HUES48 (cell line): ENCODE measurements around the gene TMEM178B.
A peak's percentile ranks its signal among the peaks of the same experiment; 100 is the strongest.

Source experiments
- H3K27ac ChIP-seq: one replicate; pipeline ENCODE4 v1.7.0; 2013; ENCODE audit warnings: low read depth, low read length, inconsistent platforms
- H3K27me3 ChIP-seq: 2 replicates; pipeline ENCODE4 v1.6.1; 2013; ENCODE audit warnings: mild to moderate bottlenecking, low read length; ENCODE audit not compliant: control insufficient read depth, insufficient read depth
- H3K36me3 ChIP-seq: 2 replicates; pipeline ENCODE4 v1.6.1; 2013; ENCODE audit warnings: low read length; ENCODE audit not compliant: control insufficient read depth, insufficient read depth
- H3K4me1 ChIP-seq: 2 replicates; pipeline ENCODE4 v1.6.1; 2013; ENCODE audit warnings: mild to moderate bottlenecking, low read length; ENCODE audit not compliant: control insufficient read depth, insufficient read depth
- H3K4me3 ChIP-seq: 2 replicates; pipeline ENCODE4 v1.5.1; 2013; ENCODE audit warnings: mild to moderate bottlenecking, low read depth, low read length
- H3K9ac ChIP-seq: 2 replicates; pipeline ENCODE4 v1.6.1; 2013; ENCODE audit warnings: mild to moderate bottlenecking, low read depth, low read length, moderate library complexity
- H3K9me3 ChIP-seq: 2 replicates; pipeline ENCODE4 v1.6.1; 2013; ENCODE audit warnings: low read length; ENCODE audit not compliant: control insufficient read depth, insufficient read depth

The TMEM178B gene

DNA sequence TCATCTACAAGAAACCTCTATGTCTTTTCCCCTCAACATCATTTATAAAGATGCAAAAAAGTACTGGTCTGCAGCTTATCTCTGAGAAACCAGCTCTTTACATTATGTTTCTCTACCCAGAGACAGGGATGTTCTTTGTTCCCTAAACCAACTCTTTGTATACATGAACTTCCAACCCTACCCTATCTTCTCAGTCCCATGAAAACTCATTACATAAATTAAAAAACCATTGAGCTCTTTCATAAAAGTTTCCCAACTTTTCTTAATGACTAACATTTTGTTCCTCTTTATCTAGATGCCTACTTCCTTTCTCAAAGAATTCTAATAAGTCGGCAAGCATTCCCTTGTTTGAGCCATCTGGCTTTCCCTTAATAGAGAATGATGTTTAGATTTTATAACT lies 284.5 kb downstream of the TMEM178B start:
- H3K9me3 ChIP-seq = no peaks in the 10 kb centered on the region

DNA sequence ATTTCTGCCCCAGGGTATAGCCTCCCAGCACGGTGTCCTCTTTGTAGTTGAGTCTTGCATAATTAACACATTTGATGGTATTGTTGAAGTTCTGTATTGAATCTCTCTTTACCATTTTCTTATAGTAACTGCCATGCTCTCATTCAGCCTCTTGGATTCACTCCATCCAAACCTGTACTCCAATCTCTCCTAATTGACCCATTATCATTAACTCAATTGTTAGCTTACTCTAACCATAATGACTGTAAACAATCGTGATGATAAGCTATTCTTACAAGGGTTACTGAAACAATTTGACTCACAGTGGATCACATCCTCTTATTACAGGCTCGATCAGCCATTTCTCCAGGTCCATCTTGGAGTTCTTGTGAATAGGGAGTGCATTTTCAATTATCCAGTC lies 285.4 kb downstream of the TMEM178B start:
- H3K9me3 ChIP-seq = no peaks in the 10 kb centered on the region
- H3K27ac ChIP-seq = no peak overlapping the region
- H3K36me3 ChIP-seq = no peaks in the 10 kb centered on the region
- no peak overlapping the region for H3K9ac ChIP-seq
- no peak overlapping the region for H3K4me3 ChIP-seq
- peaks cover 22% of the 10 kb centered on the region for H3K4me1 ChIP-seq
- H3K27me3 ChIP-seq = no peaks in the 10 kb centered on the region

More for the DNA sequence above, 284.5 kb downstream of the TMEM178B start:
- Histone ChIP-seq H3K36me3 (no peaks in the 10 kb centered on the region), H3K27me3 (no peaks in the 10 kb centered on the region), H3K4me1 (peaks cover 20% of the 10 kb centered on the region), H3K9ac (no peak overlapping the region), H3K4me3 (no peak overlapping the region), H3K27ac (no peak overlapping the region)

DNA sequence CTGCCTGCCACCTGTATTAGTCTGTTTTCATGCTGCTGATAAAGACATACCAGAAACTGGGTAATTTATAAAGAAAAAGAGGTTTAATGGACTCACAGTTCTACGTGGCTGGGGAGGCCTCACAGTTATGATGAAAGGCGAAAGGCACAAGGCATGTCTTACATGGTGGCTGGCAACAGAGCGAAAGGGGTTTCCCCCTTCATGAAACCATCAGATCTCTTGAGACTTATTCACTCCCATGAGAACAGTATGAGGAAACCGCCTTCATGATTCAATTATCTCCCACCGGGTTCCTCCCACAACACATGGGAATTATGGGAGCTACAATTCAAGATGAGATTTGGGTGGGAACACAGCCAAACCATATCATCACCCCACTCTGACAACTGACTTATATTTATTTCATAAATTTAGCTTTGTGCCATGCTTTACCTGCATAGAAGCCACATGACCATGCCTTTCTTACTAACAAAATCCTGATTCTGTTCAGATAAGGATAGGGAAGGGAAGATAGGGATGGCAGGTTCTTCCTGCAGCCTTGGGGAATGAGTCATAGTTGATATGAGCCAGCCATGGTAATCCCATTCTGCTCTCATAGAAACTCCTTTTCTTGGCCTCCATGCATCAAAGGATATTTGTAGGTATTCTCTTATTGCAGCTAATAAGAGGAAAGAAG lies 286.0 kb downstream of the TMEM178B start:
- Histone ChIP-seq H3K4me1 (peaks cover 16% of the 10 kb centered on the region), H3K4me3 (no peak overlapping the region), H3K9ac (no peak overlapping the region), H3K9me3 (no peaks in the 10 kb centered on the region), H3K27me3 (no peaks in the 10 kb centered on the region), H3K27ac (no peak overlapping the region), H3K36me3 (no peaks in the 10 kb centered on the region)

DNA sequence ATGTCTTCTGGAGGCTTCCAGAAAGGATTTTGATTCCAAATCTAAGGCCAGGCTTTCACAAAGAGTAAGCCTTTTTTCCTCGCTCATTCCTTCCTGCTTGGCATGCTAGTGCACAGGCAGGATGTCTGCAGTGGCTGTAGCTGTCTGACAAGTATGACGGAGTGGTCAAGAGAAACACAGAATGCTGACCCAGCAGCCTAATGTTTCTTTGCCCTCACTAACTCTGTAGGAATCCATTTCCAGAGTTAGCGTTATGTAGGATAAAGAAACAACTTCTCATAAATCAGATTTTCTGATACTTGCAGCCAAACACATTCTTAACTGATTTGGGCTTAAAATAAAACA lies 286.5 kb downstream of the TMEM178B start:
- Histone ChIP-seq H3K27me3 (no peaks in the 10 kb centered on the region), H3K27ac (no peak overlapping the region), H3K9me3 (no peaks in the 10 kb centered on the region), H3K9ac (no peak overlapping the region), H3K36me3 (no peaks in the 10 kb centered on the region), H3K4me1 (peaks cover 12% of the 10 kb centered on the region), H3K4me3 (no peak overlapping the region)

DNA sequence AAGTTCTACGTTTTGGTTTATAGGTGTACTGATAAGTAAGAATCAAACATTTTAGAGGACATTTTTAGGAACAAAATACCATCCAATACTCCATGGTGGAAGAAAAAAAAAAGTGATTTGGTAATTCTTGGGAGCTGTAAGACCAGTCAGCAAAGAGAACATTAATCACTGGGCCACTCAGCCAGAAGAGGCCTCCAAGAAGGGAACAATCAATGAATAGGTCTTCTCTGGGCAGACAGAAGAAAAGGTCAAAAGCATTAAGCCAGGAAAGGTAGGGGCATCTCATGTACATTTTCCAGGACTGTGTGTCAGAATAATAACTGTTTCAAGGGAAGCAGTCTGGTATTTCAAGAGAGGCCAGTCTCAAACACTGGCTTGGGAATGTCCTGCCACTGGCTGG lies 286.9 kb downstream of the TMEM178B start:
- Histone ChIP-seq H3K9me3 (no peaks in the 10 kb centered on the region), H3K27me3 (no peaks in the 10 kb centered on the region), H3K4me1 (peaks cover 13% of the 10 kb centered on the region), H3K4me3 (no peak overlapping the region), H3K9ac (no peak overlapping the region), H3K27ac (no peak overlapping the region), H3K36me3 (no peaks in the 10 kb centered on the region)

DNA sequence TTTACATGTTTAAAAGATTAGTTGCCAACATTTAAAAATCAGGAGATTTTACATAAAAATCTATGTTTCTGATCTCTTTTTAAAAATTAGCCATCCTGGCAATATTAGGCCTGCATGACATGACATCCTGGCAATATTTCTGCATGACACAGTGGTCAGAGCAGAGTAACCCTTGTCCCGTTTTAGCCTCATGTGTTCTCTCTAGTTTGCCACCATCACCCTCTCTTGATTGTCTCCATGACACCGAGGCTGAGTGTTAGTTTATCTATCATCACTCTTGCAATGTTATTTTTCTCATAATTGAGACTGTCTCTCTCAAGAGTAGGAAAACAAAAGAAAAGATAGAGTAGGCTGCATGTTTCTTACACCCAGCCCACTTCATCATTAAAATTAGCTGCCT lies 287.6 kb downstream of the TMEM178B start:
- Histone ChIP-seq H3K4me1 (peaks cover 20% of the 10 kb centered on the region), H3K9me3 (no peaks in the 10 kb centered on the region), H3K36me3 (no peaks in the 10 kb centered on the region), H3K27ac (no peak overlapping the region), H3K4me3 (no peak overlapping the region), H3K27me3 (no peaks in the 10 kb centered on the region), H3K9ac (no peak overlapping the region)

DNA sequence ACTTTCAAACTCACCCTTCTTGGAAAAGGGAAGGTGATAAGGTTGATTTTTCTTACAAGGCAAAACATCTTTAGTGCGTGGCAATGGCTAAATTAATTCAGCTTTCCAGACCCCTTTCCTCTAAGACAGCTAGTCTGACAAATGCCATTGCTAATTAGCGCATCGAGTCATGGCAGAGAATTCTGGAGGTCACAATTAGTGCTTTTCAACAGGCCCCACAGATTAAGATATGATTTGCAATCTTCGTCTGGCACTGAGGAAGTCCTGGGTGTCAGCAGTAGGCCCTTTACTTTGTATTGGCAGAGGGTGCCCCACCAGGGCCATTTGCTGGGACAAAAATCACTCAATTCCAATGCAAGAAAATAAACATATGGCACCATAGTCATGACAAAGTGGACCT lies 288.1 kb downstream of the TMEM178B start:
- Histone ChIP-seq H3K4me1 (peaks cover 24% of the 10 kb centered on the region), H3K27me3 (no peaks in the 10 kb centered on the region), H3K9me3 (no peaks in the 10 kb centered on the region), H3K27ac (peak overlapping the region; percentile 31), H3K9ac (no peak overlapping the region), H3K4me3 (no peak overlapping the region), H3K36me3 (no peaks in the 10 kb centered on the region)

DNA sequence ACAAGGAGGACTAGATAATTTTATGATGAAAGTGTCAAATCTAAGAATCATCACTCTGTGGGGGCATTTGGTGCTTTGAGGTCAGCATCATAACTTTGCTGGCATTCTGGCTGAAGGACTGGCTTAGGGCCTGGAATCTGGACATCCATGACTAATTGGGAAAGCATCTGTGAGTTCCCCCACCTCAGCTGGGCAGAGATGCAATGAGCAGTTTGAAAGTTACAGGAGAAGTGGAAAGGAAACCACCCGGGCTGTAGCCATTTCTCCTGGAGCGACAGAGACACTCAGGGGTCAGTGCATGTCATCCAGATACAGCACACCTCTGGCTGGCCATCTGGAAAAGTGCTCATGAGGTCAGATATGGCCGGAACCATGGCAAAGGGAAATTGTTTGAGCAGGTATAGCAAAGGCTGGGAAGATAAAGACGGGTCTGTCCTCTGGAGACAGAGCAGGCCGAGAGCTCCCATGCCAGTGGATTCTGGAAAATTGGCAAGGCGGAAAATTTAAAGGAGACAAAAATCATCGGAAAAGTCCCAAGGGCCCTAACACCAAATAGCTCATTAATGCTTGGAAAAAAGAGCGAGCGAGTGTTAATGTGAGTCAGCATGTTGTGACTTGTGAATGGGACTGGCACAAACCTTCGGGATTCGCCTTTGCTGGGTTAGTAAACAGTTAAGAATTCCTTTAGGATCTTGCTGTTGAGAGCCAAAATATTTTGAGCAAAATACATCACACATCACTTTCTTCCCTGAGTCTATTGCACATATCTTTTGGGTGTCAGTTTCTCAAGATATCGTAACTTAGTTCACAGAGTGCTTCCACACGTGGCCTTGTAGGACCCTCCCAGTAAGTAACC lies 288.9 kb downstream of the TMEM178B start:
- peak overlapping the region; percentile 75 for H3K27ac ChIP-seq
- H3K9me3 ChIP-seq = no peaks in the 10 kb centered on the region

DNA sequence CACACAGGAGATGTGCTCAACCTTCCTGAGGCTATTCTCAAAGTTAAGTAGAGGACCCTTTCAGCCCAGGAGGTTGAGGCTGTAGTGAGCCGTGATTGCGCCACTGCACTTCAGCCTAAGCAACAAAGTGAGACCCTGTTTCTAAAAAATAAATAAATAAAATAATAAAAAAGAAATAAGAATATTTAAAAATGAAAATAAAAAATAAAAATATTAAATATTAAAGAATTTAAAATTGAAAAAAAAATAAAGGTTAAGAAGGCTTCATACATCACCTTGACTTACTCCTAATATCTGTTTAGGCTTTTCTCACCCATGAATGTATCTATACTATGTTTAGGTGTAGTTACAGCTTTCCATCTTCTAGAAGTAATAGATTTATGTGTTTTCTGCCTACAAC lies 289.9 kb downstream of the TMEM178B start:
- peaks cover 31% of the 10 kb centered on the region for H3K4me1 ChIP-seq
- H3K36me3 ChIP-seq = no peaks in the 10 kb centered on the region
- H3K9ac ChIP-seq = no peak overlapping the region
- no peak overlapping the region for H3K27ac ChIP-seq
- H3K4me3 ChIP-seq = no peak overlapping the region
- no peaks in the 10 kb centered on the region for H3K27me3 ChIP-seq
- H3K9me3 ChIP-seq = no peaks in the 10 kb centered on the region

More for the DNA sequence above, 288.9 kb downstream of the TMEM178B start:
- H3K9ac ChIP-seq = no peak overlapping the region
- no peak overlapping the region for H3K4me3 ChIP-seq
- H3K4me1 ChIP-seq = peaks cover 31% of the 10 kb centered on the region
- H3K36me3 ChIP-seq = no peaks in the 10 kb centered on the region
- no peaks in the 10 kb centered on the region for H3K27me3 ChIP-seq

DNA sequence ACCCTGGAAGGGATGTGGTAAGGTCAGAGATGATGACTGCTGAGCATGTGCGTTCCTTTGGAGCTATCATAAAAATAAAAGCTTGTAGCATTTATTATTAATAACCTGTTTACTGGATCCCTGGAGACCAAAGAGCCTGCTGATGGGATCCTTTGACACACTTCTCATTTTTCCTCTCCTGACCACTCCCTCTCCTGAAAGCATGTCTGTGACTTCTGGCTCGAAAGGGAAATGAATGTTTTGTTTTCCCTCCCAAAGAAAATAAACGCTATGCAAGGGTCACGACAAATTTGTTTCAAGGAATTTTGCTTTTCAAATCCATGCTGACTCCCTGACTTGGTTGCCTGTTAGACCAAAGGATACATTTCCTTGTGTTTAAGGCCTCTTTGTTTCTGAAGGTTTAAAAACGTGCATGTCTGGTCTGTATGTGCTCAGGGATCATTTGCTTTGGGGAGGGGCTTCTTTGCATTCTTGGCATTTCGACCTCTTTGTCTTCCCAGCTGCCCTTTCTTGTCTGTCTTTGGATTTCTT lies 292.3 kb downstream of the TMEM178B start:
- H3K4me1 ChIP-seq = peaks cover 35% of the 10 kb centered on the region
- H3K27ac ChIP-seq = peak overlapping the region; percentile 83
- no peaks in the 10 kb centered on the region for H3K9me3 ChIP-seq
- H3K36me3 ChIP-seq = no peaks in the 10 kb centered on the region
- H3K27me3 ChIP-seq = no peaks in the 10 kb centered on the region
- peak overlapping the region; percentile 32; the same call in 1 of the 2 replicates for H3K9ac ChIP-seq
- no peak overlapping the region for H3K4me3 ChIP-seq

DNA sequence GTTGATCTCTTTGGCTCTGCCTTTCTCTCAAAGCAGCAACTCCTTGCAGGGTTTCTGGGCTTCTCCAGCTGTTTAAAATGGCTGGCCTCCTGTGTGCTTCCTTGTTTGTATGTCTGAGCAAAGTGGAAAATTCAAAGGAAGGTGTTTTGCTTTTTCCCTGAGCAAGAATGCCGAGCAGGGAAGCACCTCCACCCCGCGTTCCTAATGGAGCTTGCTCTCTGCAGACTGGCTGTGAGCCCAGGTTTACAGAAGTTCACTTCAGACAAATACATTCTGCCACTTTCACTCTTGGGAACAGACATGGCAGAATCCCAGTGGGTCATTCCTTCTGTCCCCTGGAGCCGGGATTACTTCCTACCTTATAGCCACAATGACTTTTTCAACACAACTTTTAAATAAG lies 295.6 kb downstream of the TMEM178B start:
- H3K36me3 ChIP-seq = no peaks in the 10 kb centered on the region
- H3K9me3 ChIP-seq = no peaks in the 10 kb centered on the region
- H3K9ac ChIP-seq = no peak overlapping the region
- no peak overlapping the region for H3K27ac ChIP-seq
- H3K4me1 ChIP-seq = peaks cover 24% of the 10 kb centered on the region
- H3K27me3 ChIP-seq = no peaks in the 10 kb centered on the region
- no peak overlapping the region for H3K4me3 ChIP-seq
